Measurements from ENCODE around the gene PHGDH. TPM values are rescaled to one million over a fixed set of nuclear protein-coding genes. Genes with fewer than 3 reads are reported as not detected.

PHGDH gene
- total RNA-seq, 1 donor from 2014 or later: 371 TPM

- Histone ChIP-seq H3K4me3 (ENCODE audit: insufficient read depth, low read depth, low read length) (no peak overlapping the region), H3K4me2 (ENCODE audit: low read length) (no peak overlapping the region), H3K79me2 (ENCODE audit: insufficient read depth, low read length) (no peaks in the 10 kb centered on the region), H2AFZ (ENCODE audit: low read depth, low read length) (no peak overlapping the region), H3K9ac (ENCODE audit: low read length) (no peak overlapping the region), H3K4me1 (ENCODE audit: insufficient read depth, low read length) (no peaks in the 10 kb centered on the region), H4K20me1 (ENCODE audit: insufficient read depth, low read length) (peaks cover 8% of the 10 kb centered on the region), H3K36me3 (ENCODE audit: insufficient read depth, low read length) (peaks cover 5% of the 10 kb centered on the region), H3K27me3 (ENCODE audit: insufficient read depth, low read length) (no peaks in the 10 kb centered on the region), H3K27ac (ENCODE audit: low read depth, low read length) (no peak overlapping the region), H3K9me3 (ENCODE audit: insufficient read depth, low read depth, low read length) (no peaks in the 10 kb centered on the region)
- FAIRE-seq (no peak), DNase-seq (ENCODE audit: low read depth) (no peak)
- H3K27me3 Mint-ChIP-seq (ENCODE audit: low read depth, unreplicated experiment): no peaks in the 10 kb centered on the region
- peaks cover 43% of the 10 kb centered on the region for H3K36me3 Mint-ChIP-seq (ENCODE audit: low read depth, unreplicated experiment)
- peaks cover 16% of the 10 kb centered on the region for H3K4me1 Mint-ChIP-seq (ENCODE audit: low read depth, unreplicated experiment)
- TF ChIP-seq EZH2 (IDR thresholded peaks at IDR 0.05; ENCODE audit: insufficient read depth, low read length): no peak
- TF ChIP-seq CTCF (IDR thresholded peaks at IDR 0.05; ENCODE audit: insufficient read depth, low read depth, low read length): no peak
- no peak overlapping the region for H3K27ac Mint-ChIP-seq (ENCODE audit: unreplicated experiment)
- H3K4me3 Mint-ChIP-seq (ENCODE audit: unreplicated experiment): no peak overlapping the region
- no peaks in the 10 kb centered on the region for H3K9me3 Mint-ChIP-seq (ENCODE audit: unreplicated experiment)
Measured at GRCh38 chr1:119731060-119731459, 19.3 kb downstream of the PHGDH start.

GRCh38 chr1:119731741-119732430, 20.2 kb downstream of the PHGDH start:
- Mint-ChIP-seq H3K27ac (ENCODE audit: unreplicated experiment) (peak overlapping the region; percentile 12), H3K4me3 (ENCODE audit: unreplicated experiment) (no peak overlapping the region), H3K9me3 (ENCODE audit: unreplicated experiment) (no peaks in the 10 kb centered on the region), H3K27me3 (ENCODE audit: low read depth, unreplicated experiment) (no peaks in the 10 kb centered on the region), H3K4me1 (ENCODE audit: low read depth, unreplicated experiment) (peaks cover 17% of the 10 kb centered on the region), H3K36me3 (ENCODE audit: low read depth, unreplicated experiment) (peaks cover 46% of the 10 kb centered on the region)
- no peak for DNase-seq (ENCODE audit: low read depth)
- Histone ChIP-seq H4K20me1 (ENCODE audit: insufficient read depth, low read length) (peaks cover 13% of the 10 kb centered on the region), H3K27ac (ENCODE audit: low read depth, low read length) (no peak overlapping the region), H3K79me2 (ENCODE audit: insufficient read depth, low read length) (no peaks in the 10 kb centered on the region), H3K4me1 (ENCODE audit: insufficient read depth, low read length) (no peaks in the 10 kb centered on the region), H3K4me2 (ENCODE audit: low read length) (no peak overlapping the region), H2AFZ (ENCODE audit: low read depth, low read length) (no peak overlapping the region), H3K9ac (ENCODE audit: low read length) (no peak overlapping the region), H3K4me3 (ENCODE audit: insufficient read depth, low read depth, low read length) (no peak overlapping the region), H3K27me3 (ENCODE audit: insufficient read depth, low read length) (no peaks in the 10 kb centered on the region), H3K9me3 (ENCODE audit: insufficient read depth, low read depth, low read length) (no peaks in the 10 kb centered on the region), H3K36me3 (ENCODE audit: insufficient read depth, low read length) (peaks cover 8% of the 10 kb centered on the region)
- FAIRE-seq: no peak
- TF ChIP-seq CTCF (IDR thresholded peaks at IDR 0.05; ENCODE audit: insufficient read depth, low read depth, low read length): no peak
- no peak for TF ChIP-seq EZH2 (IDR thresholded peaks at IDR 0.05; ENCODE audit: insufficient read depth, low read length)

DNA sequence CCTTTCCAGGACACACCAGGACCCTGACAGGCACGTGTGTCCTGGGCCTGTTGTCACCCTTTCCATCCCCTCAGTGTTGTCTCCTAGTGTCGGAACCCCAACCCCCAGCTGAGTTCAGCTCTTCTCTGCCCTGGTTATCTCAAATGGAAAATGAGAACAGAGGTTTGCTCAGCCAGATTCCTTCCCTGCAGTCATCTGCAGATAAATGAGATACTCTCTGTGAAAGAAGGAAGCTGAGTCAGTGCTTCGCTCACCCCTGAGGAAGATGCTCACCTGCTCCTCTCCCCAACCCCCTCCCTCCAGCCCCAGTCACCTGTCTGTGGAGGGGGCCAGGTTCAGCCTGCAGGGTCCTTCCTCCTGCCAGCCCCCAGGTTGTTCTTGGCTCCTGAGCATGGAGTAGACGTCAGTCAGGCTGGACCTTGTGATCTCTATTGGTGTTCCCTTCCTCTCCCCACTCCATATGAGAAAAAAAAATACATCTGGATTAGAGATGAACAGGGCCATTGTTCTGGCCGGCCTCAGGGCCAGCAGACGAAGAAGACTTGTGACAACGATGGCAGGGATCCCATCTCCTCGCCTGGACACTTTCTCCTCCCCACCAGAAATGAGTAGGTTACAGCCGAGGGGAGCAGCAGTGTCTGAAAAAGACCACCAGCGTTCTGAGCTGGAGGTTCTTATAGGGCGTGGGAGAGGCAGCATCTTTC, 20.9 kb downstream of the PHGDH start:
- no peak for DNase-seq (ENCODE audit: low read depth)
- peaks cover 20% of the 10 kb centered on the region for H3K4me1 Mint-ChIP-seq (ENCODE audit: low read depth, unreplicated experiment)
- Histone ChIP-seq H3K36me3 (ENCODE audit: insufficient read depth, low read length) (peaks cover 8% of the 10 kb centered on the region), H4K20me1 (ENCODE audit: insufficient read depth, low read length) (peaks cover 13% of the 10 kb centered on the region), H3K4me2 (ENCODE audit: low read length) (no peak overlapping the region), H3K9ac (ENCODE audit: low read length) (no peak overlapping the region), H3K27me3 (ENCODE audit: insufficient read depth, low read length) (no peaks in the 10 kb centered on the region), H3K27ac (ENCODE audit: low read depth, low read length) (no peak overlapping the region), H3K79me2 (ENCODE audit: insufficient read depth, low read length) (no peaks in the 10 kb centered on the region), H3K9me3 (ENCODE audit: insufficient read depth, low read depth, low read length) (no peaks in the 10 kb centered on the region), H3K4me1 (ENCODE audit: insufficient read depth, low read length) (no peaks in the 10 kb centered on the region), H3K4me3 (ENCODE audit: insufficient read depth, low read depth, low read length) (no peak overlapping the region), H2AFZ (ENCODE audit: low read depth, low read length) (no peak overlapping the region)
- no peaks in the 10 kb centered on the region for H3K9me3 Mint-ChIP-seq (ENCODE audit: unreplicated experiment)
- H3K36me3 Mint-ChIP-seq (ENCODE audit: low read depth, unreplicated experiment): peaks cover 44% of the 10 kb centered on the region
- no peak overlapping the region for H3K4me3 Mint-ChIP-seq (ENCODE audit: unreplicated experiment)
- no peaks in the 10 kb centered on the region for H3K27me3 Mint-ChIP-seq (ENCODE audit: low read depth, unreplicated experiment)
- FAIRE-seq: no peak
- TF ChIP-seq EZH2 (IDR thresholded peaks at IDR 0.05; ENCODE audit: insufficient read depth, low read length) (no peak), CTCF (IDR thresholded peaks at IDR 0.05; ENCODE audit: insufficient read depth, low read depth, low read length) (no peak)
- peak overlapping the region; percentile 41 for H3K27ac Mint-ChIP-seq (ENCODE audit: unreplicated experiment)

Measured in astrocyte (in vitro differentiated cells and primary cell).